Measurements from ENCODE around the gene LITAF.
"Not testable (repeated sequence)": the region's sequence is repeated elsewhere in the genome, so short reads cannot be mapped to it uniquely, and the experiment has no call there.

The LITAF gene

DNA sequence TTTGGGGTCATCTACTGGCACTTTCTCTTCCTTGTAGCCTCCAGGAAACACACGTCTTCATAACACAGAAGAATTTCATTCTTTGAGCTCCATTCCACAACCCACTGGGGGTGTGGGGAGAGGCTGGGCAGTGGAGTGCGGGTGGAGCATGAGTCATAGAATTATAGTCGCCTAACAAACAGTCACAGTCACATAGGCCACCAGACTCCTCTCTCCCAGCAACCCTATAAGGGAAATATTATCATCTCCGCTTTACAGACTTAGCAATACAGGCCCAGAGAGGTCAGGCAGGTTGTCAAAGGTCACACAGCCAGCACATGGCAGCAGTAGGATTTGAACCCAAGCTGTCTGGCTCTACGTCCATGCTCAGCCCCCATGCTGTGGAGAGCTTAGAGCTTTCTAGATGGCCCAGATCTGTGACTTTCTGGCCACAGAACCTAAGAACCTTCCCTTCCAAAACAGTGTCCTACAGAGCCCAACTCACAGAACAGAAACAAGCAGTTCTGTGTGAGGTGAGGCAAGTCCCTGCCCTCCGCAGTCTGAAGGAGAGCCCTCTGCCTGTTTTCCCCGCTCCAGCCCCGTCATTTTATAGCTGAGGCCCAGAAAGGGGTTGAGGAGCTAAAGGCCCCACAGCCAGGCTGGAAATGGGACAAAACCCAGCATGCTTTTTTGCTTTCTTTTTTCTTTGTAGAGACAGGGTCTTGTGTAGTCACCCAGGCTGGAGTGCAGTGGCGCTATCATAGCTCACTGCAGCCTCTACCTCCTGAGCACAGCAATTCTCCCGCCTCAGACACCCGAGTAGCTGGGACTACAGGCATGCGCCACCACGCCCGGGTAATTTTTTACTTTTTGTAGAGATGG lies 10.7 kb upstream of the LITAF start:
- DNase-seq (ENCODE audit: low read depth), result no peak

DNA sequence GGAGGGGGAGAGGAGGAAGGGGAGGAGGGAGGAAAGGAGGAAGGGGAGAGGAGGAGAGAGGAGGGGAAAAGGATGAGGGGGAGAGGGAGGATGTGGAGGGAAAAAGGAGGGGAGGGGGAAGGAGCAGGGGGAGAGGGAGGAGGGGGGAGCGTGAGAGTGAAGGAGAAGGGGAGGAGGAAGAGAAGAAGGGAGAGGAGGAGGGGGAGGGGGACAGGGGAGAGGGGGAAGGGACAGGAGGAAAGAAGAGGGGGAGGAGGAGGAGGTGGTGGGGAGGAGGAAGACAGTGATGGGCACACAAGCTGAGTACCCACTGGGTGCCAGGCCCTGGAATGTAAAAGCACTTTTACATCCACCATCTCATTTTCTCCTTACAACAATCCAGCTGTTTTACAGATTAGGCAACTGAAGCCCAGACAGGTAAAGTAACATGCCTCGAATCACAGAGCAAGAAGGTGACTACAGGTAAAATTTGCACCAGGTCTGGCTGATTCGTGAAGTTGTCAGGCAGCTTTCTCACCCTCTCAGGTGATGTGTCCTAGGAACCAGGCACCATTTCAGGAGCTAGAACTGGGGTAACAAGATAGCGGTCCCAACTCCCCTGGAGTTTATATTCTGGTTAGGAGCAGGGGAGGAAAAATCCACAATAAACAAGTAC lies 10.0 kb upstream of the LITAF start:
- DNase-seq (ENCODE audit: low read depth), result no peak

DNA sequence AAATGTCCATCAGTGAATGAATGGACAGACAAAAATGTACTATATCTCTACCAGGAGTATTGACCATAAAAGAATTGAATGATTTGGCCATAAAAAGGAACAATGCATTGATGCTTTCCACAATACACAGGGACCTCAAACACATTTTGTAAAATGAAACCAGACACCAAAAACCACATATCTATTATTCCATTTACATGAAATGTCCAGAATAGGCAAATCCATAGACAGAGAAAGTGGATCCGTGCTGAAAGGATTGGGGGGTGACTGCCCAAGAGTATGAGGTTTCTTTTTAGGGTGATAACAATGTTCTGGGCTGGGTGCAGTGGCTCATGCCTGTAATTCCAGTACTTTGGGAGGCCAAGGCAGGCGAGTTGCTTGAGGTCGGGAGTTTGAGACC lies 6.9 kb upstream of the LITAF start:
- DNase-seq (ENCODE audit: low read depth), result no peak

DNA sequence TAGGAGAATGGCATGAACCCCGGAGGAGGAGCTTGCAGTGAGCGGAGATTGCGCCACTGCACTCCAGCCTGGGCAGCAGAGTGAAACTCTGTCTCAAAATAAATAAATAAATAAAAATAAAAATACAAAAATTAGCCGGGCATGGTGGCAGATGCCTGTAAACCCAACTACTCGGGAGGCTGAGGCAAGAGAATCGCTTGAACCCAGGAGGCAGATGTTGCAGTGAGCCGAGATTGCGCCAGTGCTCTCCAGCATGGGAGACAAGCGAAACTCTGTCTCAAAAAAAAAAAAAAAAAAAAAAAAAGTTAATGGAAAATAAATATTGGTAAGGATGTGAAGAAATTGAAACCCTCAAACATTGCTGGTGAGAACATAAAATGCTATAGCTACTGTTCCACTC lies 6.4 kb upstream of the LITAF start:
- not testable (repeated sequence) for DNase-seq (ENCODE audit: low read depth)

DNA sequence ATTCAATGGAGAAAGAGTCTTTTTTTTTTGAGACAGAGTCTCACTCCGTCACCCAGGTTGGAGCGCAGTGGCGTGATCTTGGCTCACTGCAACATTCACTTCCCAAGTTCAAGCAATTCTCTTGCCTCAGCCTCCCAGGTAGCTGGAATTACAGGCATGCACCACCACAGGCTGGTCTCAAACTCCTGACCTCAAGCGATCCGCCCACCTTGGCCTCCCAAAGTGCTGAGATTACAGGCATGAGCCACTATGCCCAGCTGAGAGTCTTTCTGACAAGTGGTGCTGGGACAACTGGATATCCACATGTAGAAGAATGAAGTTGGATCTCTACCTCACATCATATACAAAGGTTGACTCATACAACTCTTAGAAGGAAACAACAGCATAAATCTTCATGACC lies 4.9 kb upstream of the LITAF start:
- DNase-seq (ENCODE audit: low read depth), result not testable (repeated sequence)

DNA sequence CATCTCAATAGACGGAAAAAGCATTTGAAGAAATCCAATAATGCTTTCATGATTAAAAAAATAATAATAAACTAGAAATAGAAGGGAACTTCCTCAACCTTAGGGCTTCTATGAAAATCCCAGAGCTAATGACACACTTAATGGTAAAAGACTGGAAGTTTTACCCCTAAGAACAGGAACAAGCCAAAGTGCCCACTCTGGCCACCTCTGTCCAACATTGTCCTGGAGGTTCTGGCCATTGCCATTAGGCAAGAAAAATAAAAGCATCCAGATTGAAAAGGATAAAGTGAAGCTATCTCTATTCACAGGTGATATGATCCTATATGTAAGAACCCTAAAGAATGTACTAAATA lies 2.5 kb upstream of the LITAF start:
- DNase-seq (ENCODE audit: low read depth), result no peak

DNA sequence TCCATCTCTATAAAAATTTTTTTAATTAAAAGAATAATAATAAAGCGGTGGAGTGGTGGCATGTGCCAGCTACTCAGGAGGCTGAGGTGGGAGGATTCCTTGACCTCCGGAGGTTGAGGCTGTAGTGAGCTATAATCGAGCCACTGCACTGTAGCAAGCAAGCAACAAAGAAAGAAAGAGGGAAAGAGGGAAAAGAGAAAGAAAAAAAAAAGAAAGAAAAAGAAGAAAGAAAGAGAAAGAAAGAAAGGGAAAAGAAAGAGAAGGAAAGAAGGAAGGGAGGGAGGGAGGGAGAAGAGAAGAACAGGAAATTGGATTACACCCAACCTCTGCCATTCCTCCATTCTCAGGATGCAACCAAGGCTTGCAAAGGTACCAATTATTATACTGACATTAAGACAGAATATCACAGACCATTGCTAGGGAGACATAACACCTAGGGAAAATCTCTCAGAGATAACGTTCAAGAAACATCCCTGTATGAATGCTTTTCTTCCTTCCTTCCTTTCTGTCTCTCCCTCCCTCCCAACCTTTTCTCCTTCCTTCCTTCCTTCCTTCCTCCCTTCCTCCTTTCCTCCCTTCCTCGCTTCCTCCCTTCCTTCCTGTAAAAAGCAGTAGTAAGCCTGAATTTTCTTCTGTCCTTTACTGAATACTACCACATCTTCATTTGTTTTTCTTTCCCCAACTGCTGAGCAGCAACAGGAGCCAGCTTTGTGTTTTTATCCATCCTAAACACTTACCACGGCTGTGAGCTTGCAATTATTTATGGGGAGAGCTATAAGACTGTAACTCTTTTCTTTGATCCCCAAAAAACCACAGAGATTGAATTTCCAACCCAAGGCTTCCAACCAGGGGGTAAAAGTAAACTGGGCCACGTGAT lies 1.8 kb upstream of the LITAF start:
- DNase-seq (ENCODE audit: low read depth), result no peak

DNA sequence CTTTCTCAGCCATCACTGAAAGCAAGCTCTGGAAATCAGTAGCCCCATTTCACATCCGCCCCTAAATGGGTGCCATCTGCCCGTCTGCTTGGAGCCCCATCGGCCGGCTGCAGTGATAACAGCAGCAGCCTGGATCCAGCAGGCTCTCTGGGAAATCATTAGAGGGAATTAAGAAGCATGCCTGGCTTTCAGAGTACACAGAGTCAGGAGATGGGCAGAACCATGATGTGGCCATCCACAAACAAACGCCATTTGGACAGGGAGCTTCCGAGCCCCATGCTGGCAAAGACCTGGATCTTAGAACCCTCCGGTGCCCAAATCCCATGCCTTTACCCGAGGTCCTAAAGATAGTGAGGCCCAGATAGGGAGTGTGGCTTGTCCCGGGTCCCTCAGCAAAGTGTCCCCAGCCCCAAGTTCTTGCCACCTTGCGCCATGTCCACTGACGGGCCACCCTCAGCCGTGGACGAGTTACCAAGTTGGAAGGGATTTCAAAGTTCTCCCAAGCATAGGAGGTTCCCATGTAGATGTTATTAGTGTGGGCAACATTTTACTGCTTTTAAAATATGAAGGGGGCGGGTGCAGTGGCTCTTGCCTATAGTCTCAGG lies 1.0 kb upstream of the LITAF start:
- no peak for DNase-seq (ENCODE audit: low read depth)

DNA sequence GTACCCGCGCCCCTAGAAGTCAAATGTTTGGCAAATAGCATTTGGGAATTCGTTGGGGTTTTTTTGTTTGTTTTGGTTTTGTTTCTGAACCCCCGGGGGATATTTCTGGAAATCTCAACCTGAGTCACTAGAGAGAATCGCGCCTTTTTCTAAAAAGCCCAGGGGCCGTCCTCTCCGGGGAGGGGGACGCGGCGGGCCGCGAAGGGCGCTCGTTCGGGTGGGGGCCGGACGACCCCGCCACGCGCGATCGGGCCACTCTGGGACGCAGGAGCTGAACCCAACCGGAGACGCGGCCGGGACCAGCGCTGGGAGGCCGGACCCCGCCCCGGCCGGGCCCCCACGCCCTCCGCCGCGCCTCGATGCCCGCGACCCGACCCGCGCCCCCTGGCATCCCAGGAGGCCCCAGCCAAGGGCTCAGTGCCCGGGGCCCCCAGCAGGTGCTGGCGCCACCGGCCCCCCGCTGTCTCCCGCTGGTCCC lies 302 bp downstream of the LITAF start:
- no peak for DNase-seq (ENCODE audit: low read depth)

DNA sequence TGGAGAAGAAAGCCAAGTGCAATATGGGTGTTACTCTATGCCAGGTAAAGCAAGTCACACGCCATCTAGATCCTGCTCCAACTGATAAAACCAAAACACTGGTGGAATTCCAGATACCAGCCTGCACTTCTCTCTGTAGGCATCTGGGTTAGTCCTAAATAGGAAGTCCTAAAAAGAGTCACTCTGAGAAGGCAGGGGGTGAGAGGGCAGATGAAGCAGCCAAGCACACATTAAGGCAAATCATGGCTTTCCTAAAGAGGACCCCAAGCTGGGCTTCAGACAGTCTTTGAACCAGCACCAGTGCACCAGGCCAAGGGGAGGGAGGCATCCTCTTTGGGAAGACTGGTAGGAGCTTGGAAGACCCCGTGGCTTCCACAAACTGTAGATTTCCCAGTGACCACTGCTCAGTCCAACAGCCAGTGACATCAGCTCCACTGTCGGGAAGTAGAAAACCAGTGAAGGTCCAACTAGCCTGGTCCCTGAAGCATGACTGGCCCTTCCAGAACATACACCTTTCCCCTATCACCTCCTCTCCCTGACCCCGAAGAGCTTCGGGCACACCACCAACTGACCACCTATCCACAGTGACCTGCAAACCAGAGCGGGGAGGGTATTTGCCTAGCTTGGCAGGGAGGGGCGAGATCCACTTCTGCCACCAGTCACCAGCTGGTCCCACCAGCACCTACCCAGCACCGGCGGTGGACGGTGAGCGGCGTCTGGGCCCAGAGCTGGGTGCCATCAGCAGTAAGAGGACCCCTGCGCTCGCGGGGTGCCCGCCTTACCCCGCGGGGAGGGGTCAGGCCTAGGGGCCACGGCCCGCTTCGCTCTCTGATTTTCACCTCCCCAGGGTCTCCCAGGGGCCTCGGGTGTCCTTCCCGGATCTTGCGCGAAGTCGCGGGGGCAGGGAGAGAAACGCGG lies 1.0 kb downstream of the LITAF start:
- DNase-seq (ENCODE audit: low read depth), result no peak

DNA sequence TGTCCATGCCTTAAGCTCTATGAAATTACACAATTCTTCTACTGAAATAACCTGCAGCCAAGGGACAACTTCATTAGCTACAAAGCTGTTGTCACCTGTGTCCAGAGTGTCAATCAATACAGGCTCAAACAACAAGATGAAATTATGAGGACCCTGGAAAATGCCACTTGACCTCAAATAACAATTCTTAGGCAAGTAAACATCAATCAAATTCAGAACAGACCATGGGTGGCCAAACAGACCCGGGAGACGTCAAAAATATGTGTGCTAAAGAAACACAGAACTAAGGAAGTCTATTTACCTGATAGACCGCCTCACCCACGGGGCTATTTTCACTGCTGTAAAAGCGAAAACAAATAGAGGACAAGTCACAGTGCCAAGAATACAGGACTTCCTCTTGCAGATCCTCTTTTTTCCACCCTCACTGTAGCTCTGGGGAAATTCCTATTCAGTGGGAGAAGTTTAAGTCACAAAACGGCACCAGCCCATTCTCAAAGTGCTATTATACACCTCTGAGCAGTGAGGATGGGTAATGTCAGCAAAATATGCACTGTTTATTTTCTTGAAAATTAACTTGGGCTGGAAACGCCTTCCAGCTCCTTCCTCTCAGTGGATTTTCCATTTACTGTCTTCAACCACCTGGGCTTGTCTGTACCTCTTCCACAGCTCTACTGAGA lies 2.7 kb downstream of the LITAF start:
- no peak for DNase-seq (ENCODE audit: low read depth)

DNA sequence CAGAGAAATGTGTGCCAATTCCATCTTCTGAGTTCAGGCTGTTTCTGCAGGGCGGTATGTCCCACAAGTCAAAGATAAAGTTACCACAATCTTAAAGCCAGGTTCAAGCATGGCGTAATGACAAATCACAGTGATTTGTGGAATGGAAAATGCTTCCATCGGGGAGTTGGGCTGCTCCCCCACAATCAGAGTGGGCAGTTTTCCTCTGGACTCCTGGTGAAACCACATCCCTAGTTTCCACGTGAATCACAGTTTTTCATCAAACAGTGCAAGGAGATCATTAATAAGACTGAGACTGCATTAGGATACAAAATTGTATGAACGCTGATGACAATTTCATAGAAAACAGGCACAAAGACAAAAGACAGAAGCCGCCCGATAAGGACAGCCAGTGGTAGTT lies 3.6 kb downstream of the LITAF start:
- no peak for DNase-seq (ENCODE audit: low read depth)

DNA sequence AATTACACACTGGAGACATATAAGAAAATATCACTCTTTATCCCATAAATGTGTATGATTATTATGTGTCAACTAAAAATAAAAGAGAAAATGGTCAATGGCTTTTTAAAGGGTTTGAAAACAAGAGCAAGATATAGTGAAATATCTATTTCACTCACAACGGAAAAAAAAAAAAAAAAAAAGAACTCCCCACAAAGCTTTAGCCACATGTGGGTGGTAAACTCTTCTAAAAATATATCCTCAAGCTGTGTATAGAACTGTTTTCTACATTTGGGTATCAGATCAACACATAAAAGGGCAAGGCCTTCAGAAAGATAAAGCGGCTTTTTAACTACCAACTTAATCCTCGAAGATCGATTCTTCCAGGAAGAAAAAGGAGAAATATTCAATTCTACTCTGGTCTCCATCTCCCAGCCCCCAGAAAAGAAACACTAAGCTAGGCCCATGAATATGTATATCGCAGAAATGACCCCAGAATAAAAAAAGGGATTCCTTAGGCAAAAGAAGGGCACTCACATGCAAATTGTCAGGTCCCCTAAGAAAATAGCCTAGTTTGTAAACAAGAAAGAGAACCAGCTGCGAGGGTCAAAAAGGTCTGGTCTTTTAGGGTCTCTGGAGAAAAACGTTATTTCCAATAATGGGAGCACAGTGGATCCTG lies 4.4 kb downstream of the LITAF start:
- no peak for DNase-seq (ENCODE audit: low read depth)

DNA sequence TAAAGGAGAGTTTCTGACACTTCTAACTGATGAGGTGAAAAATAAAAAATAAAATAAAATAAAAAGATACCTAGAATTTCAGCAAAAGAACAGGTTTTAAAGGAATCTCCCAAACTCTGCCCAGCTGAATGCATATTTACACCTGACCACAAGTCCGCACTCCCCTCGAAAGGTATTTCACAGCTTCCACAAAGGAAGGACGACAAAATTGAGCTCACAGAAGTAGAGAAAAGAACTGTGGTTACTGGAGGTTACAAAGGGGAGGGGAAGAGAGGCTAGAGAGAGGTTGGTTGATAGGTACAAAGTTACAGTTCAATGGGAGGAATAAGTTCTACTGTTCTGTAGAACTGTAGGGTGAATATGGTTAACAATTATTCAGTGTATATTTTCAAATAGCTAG lies 5.0 kb downstream of the LITAF start:
- no peak for DNase-seq (ENCODE audit: low read depth)

DNA sequence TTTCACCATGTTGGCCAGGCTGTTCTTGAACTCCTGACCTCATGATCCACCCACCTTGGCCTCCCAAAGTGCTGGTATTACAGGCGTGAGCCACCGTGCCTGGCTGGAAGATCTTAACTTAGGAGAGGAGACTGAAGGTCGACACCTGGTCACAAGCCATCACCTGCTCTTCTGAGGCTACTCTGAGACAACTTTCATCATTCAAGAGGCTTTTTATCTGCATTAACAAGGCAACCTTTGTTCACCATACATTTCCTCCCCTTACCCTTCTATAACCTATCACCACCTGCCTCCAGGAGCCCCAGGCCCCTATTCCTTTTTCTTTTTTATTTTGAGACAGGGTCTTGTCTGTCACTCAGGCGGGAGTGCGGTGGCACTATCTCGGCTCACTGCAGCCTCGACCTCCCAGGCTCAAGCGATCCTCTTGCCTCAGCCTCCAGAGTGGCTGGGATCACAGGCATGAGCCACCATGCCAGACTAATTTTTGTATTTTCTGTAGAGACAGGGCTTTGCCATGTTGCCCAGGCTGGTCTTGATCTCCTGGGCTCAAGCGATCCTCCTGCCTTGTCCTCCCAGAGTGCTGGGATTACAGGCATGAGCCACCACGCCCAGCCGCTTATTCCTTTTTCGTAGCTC lies 6.2 kb downstream of the LITAF start:
- no peak for DNase-seq (ENCODE audit: low read depth)

DNA sequence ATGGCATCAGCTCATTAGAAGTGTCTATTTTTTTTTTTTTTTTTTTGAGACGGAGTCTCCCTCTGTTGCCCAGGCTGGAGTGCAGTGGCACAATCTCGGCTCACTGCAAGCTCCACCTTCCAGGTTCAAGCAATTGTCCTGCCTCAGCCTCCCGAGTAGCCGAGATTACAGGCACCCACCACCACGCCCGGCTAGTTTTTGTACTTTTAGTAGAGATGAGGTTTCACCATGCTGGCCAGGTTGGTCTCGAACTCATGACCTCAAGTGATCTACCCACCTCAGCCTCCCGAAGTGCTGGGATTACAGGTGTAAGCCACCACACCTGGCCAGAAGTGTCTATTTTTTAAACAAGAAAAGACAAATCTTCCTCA lies 9.4 kb downstream of the LITAF start:
- DNase-seq (ENCODE audit: low read depth), result not testable (repeated sequence)

DNA sequence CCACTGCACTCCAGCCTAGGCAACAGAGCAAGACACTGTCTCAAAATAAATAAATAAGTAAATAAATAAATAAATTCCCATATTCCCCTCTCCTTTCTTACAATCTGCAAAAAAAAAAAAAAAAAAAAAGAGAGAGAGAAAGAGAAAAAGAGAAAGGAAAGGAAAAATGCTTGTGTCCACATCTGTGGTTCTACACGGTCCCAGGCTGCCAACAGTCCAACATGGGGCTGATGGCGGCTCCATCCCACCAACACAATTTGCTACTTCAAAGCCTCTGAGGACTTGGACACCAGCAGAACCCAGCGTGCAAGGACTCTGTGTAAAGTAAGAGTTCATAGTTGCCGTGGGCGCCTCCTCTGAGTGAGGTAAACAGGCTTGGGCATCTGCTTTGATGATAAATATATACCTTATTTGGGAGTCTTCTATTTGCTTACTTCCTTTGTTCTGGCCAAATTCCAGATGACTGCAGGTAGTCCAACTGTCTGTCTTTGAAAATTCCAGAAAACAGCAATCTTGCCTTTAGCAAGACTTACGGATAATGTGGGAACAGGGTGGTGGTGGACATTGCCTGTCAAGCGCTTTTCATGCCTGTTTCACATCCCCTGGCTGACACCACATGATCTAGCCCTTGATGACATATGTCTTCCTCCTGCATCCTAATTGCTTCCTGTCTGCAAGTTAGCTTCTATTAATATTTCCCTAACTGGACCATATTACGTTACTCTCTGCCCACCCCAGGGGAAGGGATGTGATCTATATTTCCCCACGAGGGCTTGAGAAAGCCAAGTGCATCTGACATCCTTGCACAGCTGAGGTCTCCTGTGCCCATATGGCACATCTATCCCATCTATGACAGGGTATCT lies 10.1 kb downstream of the LITAF start:
- no peak for DNase-seq (ENCODE audit: low read depth)

DNA sequence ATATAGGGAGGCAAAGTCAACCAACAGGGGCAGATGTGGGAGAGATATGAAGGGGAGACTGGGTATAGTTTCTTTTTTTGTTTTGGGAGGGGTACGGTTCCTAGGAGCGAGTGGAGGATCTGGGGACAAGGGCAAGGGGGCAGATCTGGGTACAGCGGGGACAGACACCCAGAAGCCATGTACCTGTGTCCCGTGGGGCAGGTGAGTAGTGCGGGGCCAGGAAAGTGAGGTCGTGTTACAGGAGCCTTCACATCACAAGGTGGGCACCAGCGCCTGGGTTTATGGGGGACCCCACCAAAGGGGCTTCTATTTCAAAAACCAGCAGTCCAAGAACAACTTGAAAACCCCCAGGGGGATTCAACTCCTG lies 11.5 kb downstream of the LITAF start:
- DNase-seq (ENCODE audit: low read depth), result no peak

Data from fibroblast of the conjunctiva (primary cell).